CD14-positive monocyte (primary cell): ENCODE data around the gene ITGA7. TPM values are rescaled to one million over a fixed set of nuclear protein-coding genes. Genes with fewer than 3 reads are reported as not detected.

Source experiments
- DNase-seq, 3 donors: peaks; one replicate each; pipeline ENCODE4 v3.0.0-alpha.2; 2011 to 2022
- H2AFZ ChIP-seq: 2 replicates; pipeline ENCODE4 v1.6.0; 2012; ENCODE audit warnings: mild to moderate bottlenecking, low read depth, low read length, inconsistent platforms; ENCODE audit not compliant: insufficient read depth, poor library complexity, severe bottlenecking
- H3K27ac ChIP-seq, 2 donors: 1 replicate in 1 of 2; 2 replicates in 1 of 2; pipeline ENCODE4 v1.5.1; 2012 to 2013; ENCODE audit warnings: low read length in 2 of 2, control low read depth in 1 of 2, inconsistent platforms in 1 of 2, low read depth in 1 of 2, mild to moderate bottlenecking in 1 of 2
- H3K27me3 ChIP-seq, 2 donors: one replicate each; pipeline versions ENCODE4 v1.6.0 to v1.6.1; 2011 to 2013; ENCODE audit warnings: low read length in 2 of 2; ENCODE audit not compliant: control insufficient read depth in 2 of 2, insufficient read depth in 2 of 2
- H3K36me3 ChIP-seq, 2 donors: replicated peaks in 1 of 2; 1 replicate in 1 of 2; 2 replicates in 1 of 2; pipeline versions ENCODE4 v1.5.1 to v1.6.1; 2012 to 2013; ENCODE audit warnings: low read length in 2 of 2, control low read depth in 1 of 2, inconsistent platforms in 1 of 2, mild to moderate bottlenecking in 1 of 2; ENCODE audit not compliant: insufficient read depth in 2 of 2, control insufficient read depth in 1 of 2
- H3K4me1 ChIP-seq, 2 donors: 1 replicate in 1 of 2; 2 replicates in 1 of 2; pipeline versions ENCODE4 v1.5.1 to v1.6.1; 2012 to 2013; ENCODE audit warnings: low read length in 2 of 2, control low read depth in 1 of 2, inconsistent platforms in 1 of 2, mild to moderate bottlenecking in 1 of 2, moderate library complexity in 1 of 2; ENCODE audit not compliant: insufficient read depth in 2 of 2, control insufficient read depth in 1 of 2
- H3K4me2 ChIP-seq: replicated peaks from 2 replicates; pipeline ENCODE3; 2012; ENCODE audit warnings: low read length, moderate library complexity, mild to moderate bottlenecking; ENCODE audit not compliant: poor library complexity, severe bottlenecking; ENCODE audit errors: extremely low read depth
- H3K4me3 ChIP-seq, 3 experiments: fragments of 200-600 bp in 1 of 3; sonication (generic) in 1 of 3; replicated peaks in 1 of 3; 1 replicate in 2 of 3; 2 replicates in 1 of 3; pipeline ENCODE4 v1.5.1; 2011 to 2013; ENCODE audit warnings: low read length in 3 of 3, mild to moderate bottlenecking in 3 of 3, control low read depth in 2 of 3, low read depth in 2 of 3, inconsistent platforms in 1 of 3, moderate library complexity in 1 of 3
- H3K79me2 ChIP-seq: 2 replicates; pipeline ENCODE4 v1.6.0; 2012; ENCODE audit warnings: mild to moderate bottlenecking, control low read depth, inconsistent platforms, low read length, moderate library complexity; ENCODE audit not compliant: insufficient read depth
- H3K9ac ChIP-seq: 2 replicates; pipeline ENCODE4 v1.6.0; 2017; ENCODE audit warnings: low read length, mild to moderate bottlenecking; ENCODE audit not compliant: insufficient read depth, poor library complexity, severe bottlenecking
- H3K9me3 ChIP-seq, 2 donors: replicated peaks in 1 of 2; 1 replicate in 1 of 2; 2 replicates in 1 of 2; pipeline versions ENCODE4 v1.5.1 to v1.6.1; 2012 to 2013; ENCODE audit warnings: low read length in 2 of 2, control low read depth in 1 of 2; ENCODE audit not compliant: control insufficient read depth in 1 of 2, insufficient read depth in 1 of 2
- H4K20me1 ChIP-seq: 2 replicates; pipeline ENCODE4 v1.6.0; 2012; ENCODE audit warnings: mild to moderate bottlenecking, low read length, control low read depth, moderate library complexity; ENCODE audit not compliant: insufficient read depth
- H3K27ac Mint-ChIP-seq, 7 donors: one replicate each; pipeline ENCODE4 v1.8.0; 2020; ENCODE audit warnings: mild to moderate bottlenecking in 7 of 7, mixed read lengths in 7 of 7, moderate library complexity in 6 of 7, inconsistent platforms in 2 of 7
- H3K27me3 Mint-ChIP-seq, 3 donors: one replicate each; pipeline ENCODE4 v1.8.0; 2021 to 2022; ENCODE audit warnings: low read depth in 3 of 3, mild to moderate bottlenecking in 3 of 3, mixed read lengths in 3 of 3, moderate library complexity in 3 of 3, inconsistent platforms in 1 of 3
- H3K36me3 Mint-ChIP-seq, 2 donors: one replicate each; pipeline ENCODE4 v1.8.0; 2020; ENCODE audit warnings: mixed read lengths in 2 of 2, inconsistent platforms in 1 of 2, mild to moderate bottlenecking in 1 of 2
- H3K4me1 Mint-ChIP-seq: one replicate; pipeline ENCODE4 v1.8.0; 2020; ENCODE audit warnings: mild to moderate bottlenecking, mixed read lengths
- H3K4me3 Mint-ChIP-seq, 2 donors: one replicate each; pipeline ENCODE4 v1.8.0; 2020; ENCODE audit warnings: mild to moderate bottlenecking in 2 of 2, mixed read lengths in 2 of 2, moderate library complexity in 1 of 2
- H3K9me3 Mint-ChIP-seq, 7 donors: one replicate each; pipeline ENCODE4 v1.8.0; 2020 to 2022; ENCODE audit warnings: mixed read lengths in 7 of 7, mild to moderate bottlenecking in 6 of 7, moderate library complexity in 6 of 7, inconsistent platforms in 2 of 7
- WGBS: methylation state at CpG from one replicate; pipeline ENCODE4 v1.1.5; 2013; ENCODE audit warnings: missing lambda C conversion rate; ENCODE audit not compliant: insufficient coverage; 5-methylcytosine and 5-hydroxymethylcytosine counted together
- intact Hi-C, 2 donors: fragments of 100-400 bp; cut with micrococcal nuclease; formaldehyde crosslinking; loops; one replicate each; pipeline versions ENCODE4 v1.15.0 to v1.15.1; 2023
- polyA plus RNA-seq, 3 donors: library from polyadenylated mRNA; depleted of rRNA in 1 of 3; unstranded in 2 of 3; stranded (reverse) in 1 of 3; fragments of 300-500 nt in 2 of 3; fragments of >200 nt in 1 of 3; fragmentation: Illumina TruSeq in 2 of 3; gene quantifications; 1 replicate in 2 of 3; 2 replicates in 1 of 3; pipeline ENCODE4 v1.2.3, GENCODE V29; 2012 to 2021
- TF ChIP-seq, protein P1 (sequence below): fragments of 200-600 bp; IDR thresholded peaks from one replicate; pipeline ENCODE4 v1.8.0; 2022; ENCODE audit warnings: antibody characterized with exemption, mild to moderate bottlenecking

The ITGA7 gene
- polyA plus RNA-seq, 3 donors = 0.23 to 3.3 (median 0.55) TPM

DNA sequence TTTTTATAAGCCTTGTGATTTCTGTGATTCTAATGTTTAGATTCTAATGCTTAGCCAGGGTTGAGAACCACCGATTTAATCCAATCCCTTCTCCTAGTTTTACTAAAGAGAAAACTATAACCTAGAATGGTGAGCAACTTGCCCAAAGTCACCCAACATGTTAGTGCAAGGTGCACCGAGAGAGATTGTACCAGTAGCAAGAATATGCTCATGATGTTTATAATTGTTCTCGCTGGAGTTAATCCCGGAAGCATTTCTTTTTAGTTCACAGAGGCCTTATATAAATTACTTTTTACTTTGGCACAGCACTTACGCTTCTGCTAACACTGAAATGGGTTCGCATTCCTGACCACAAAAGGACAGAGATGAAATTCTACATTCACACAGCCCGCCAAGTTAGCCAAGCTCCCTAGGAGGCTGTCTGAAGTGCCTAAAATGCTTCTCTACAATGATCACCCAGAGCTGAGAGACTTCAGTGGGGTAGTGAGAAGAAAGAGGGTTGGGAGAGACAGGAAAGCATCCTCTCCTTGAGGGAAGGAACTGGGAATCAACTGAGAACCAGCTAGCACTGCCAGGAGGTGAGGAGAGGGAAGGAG is 7.6 kb upstream of the ITGA7 start:
- Mint-ChIP-seq H3K9me3 (no peaks in the 10 kb centered on the region), H3K4me1 (peaks cover 43% of the 10 kb centered on the region), H3K4me3 (peak overlapping the region; percentile 88 to 94), H3K36me3 (peaks cover 20 to 22% of the 10 kb centered on the region in 2 donors), H3K27me3 (peaks cover 16 to 28% (median 26%) of the 10 kb centered on the region in 3 donors), H3K27ac (peak overlapping the region in 5 of 7 donors; percentile 87 to 97 (median 92))
- Histone ChIP-seq H2AFZ (peak overlapping the region; percentile 91), H3K36me3 (peaks cover 17 to 18% of the 10 kb centered on the region in 2 donors), H3K9me3 (no peaks in the 10 kb centered on the region), H3K4me2 (peak overlapping the region; percentile 83), H3K9ac (no peak overlapping the region), H3K4me3 (peak overlapping the region in 1 of 3 experiments; percentile 93), H3K79me2 (peaks cover 29% of the 10 kb centered on the region), H3K27me3 (peaks cover 3 to 28% of the 10 kb centered on the region in 2 donors), H3K4me1 (peaks cover 26 to 49% of the 10 kb centered on the region in 2 donors), H3K27ac (peak overlapping the region in 1 of 2 donors; percentile 92), H4K20me1 (peaks cover 38% of the 10 kb centered on the region)
- DNase-seq = no peak
- TF ChIP-seq, protein P1, sequence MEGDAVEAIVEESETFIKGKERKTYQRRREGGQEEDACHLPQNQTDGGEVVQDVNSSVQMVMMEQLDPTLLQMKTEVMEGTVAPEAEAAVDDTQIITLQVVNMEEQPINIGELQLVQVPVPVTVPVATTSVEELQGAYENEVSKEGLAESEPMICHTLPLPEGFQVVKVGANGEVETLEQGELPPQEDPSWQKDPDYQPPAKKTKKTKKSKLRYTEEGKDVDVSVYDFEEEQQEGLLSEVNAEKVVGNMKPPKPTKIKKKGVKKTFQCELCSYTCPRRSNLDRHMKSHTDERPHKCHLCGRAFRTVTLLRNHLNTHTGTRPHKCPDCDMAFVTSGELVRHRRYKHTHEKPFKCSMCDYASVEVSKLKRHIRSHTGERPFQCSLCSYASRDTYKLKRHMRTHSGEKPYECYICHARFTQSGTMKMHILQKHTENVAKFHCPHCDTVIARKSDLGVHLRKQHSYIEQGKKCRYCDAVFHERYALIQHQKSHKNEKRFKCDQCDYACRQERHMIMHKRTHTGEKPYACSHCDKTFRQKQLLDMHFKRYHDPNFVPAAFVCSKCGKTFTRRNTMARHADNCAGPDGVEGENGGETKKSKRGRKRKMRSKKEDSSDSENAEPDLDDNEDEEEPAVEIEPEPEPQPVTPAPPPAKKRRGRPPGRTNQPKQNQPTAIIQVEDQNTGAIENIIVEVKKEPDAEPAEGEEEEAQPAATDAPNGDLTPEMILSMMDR = no peak
- intact Hi-C loops = loop anchor here in 1 of 2 donors (5.0 kb wide), 1 partner anchor 33 kb away; a partner anchor contains a TSS
- 77% methylated on average over 2 of the region's 7 CpGs for WGBS

DNA sequence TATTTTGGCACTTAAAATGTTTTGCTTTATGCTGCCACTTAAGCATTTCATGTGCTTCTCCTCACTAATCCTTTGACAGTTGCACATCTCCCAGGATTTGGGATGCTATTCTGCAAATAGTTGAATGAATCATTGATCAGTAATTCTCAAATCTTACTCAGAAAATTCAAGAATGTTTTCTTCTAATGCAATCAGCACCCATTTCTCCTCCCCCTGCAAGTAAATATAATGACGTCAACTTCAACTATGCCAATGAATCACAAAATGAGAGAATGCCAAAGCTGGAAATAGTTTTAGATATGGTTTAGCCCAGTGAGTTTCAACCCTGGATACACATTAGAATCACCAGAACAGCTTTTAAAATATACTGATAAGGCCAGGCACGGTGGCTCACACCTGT is 6.0 kb upstream of the ITGA7 start:
- Histone ChIP-seq H3K4me1 (peaks cover 34 to 46% of the 10 kb centered on the region in 2 donors), H3K36me3 (peaks cover 1 to 3% of the 10 kb centered on the region in 2 donors), H4K20me1 (peaks cover 22% of the 10 kb centered on the region), H3K79me2 (peaks cover 19% of the 10 kb centered on the region), H3K4me3 (no peak overlapping the region), H3K9me3 (no peaks in the 10 kb centered on the region), H3K9ac (no peak overlapping the region), H3K27ac (no peak overlapping the region), H3K4me2 (no peak overlapping the region), H3K27me3 (peaks cover 14 to 38% of the 10 kb centered on the region in 2 donors), H2AFZ (no peak overlapping the region)
- Mint-ChIP-seq H3K27ac (no peak overlapping the region), H3K36me3 (peaks cover 10% of the 10 kb centered on the region in 2 donors), H3K4me3 (no peak overlapping the region), H3K27me3 (peaks cover 30 to 43% (median 38%) of the 10 kb centered on the region in 3 donors), H3K4me1 (peaks cover 42% of the 10 kb centered on the region), H3K9me3 (no peaks in the 10 kb centered on the region)
- no peak for DNase-seq
- 100% methylated on average over 1 of the region's 2 CpGs for WGBS
- TF ChIP-seq, protein P1 = no peak
- intact Hi-C loops = no loop called here
